Measurements from ENCODE around the gene PCMTD2. TPM values are rescaled to one million over a fixed set of nuclear protein-coding genes. Genes with fewer than 3 reads are reported as not detected.

PCMTD2 gene
- total RNA-seq, 1 donor from 2014 or later: 90.9 TPM

DNA sequence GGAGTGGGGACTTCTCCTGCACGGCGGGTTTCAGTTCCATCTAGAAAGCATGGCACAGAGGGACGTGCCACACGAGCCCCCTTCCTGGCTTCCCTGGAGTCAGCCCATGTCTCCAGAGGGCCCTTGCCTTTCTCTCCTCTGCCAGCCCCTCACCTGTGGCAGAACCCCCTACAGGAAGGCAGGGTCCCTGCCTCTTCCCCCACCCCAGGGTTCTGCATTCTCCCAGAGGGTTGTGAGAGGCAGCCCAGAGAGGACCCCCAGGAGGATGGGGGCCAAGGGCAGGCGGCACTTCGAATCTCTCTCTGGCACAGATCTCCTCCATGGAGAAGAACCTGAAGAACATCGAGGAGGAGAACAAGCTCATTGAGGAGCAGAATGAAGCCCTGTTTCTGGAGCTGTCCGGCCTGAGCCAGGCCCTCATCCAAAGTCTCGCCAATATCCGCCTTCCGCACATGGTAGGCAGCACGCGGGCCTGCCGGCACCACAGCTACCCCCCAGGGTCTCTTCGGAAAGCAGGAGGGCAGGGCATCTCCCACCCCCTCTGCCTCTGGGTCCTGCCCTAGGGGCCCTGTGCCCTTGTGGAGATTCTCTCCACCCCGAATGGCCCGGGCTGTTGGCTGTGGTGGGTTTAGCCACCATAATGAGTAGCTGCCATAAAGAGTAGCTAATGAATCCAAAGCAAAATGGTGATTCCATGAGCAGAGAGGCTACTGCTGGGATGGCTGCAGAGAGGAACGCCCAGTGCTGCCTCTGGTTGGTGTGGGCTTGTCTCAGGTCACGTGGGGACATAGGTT lies 15.9 kb upstream of the PCMTD2 start:
- no peak for DNase-seq

DNA sequence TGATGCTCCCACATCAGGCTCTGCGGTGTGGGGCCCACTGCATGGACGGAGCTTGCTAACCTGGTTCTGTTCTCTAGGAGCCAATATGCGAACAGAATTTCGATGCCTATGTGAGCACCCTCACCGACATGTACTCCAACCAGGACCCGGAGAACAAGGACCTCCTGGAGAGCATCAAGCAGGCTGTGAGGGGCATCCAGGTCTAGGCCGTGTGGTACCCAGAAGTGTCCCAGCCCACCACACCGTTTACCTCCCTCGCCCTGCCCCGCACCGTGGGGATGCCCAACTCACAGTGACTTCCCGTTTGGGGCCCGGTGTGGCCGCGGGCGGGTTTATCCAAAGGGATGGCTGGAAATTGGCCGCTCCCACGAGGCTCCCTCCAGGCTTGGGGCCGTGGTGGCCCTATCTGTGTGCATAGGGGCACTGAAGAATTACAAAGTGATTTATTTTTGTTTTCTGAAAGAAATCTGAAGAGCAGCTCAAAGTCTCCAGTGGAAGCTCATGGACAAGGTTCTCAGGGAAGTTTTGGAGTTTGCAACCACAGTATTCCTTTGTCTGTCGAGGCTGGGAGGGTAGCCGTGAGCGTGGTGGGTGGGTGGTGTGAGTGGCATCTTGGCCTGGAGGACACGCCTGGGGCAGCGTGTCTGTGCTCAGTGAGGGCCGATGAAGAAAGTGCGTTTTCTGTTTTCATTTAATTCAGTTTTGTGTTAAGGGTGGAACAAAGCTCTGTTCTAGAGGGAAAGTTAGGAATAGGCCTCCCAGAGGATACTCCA lies 15.1 kb upstream of the PCMTD2 start:
- no peak for DNase-seq

DNA sequence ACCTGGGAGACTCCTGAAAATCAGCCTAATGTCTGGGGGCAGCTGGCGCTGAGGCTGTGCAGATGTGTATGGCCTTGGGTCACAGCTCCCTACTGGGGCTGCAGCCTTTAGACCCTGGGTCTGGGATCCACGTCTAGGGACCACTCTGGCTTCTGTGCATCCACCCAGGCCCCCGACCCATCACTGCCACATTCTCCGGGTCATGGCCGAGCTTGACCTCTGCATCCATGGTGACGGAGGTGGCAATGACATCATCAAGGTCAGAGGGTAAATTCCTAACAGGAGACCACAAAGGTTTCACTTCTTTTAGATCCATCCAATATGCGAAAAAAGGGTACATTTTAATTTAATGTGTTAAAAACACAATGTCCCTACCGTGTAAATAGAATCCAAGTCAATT lies 14.5 kb upstream of the PCMTD2 start:
- DNase-seq: no peak

DNA sequence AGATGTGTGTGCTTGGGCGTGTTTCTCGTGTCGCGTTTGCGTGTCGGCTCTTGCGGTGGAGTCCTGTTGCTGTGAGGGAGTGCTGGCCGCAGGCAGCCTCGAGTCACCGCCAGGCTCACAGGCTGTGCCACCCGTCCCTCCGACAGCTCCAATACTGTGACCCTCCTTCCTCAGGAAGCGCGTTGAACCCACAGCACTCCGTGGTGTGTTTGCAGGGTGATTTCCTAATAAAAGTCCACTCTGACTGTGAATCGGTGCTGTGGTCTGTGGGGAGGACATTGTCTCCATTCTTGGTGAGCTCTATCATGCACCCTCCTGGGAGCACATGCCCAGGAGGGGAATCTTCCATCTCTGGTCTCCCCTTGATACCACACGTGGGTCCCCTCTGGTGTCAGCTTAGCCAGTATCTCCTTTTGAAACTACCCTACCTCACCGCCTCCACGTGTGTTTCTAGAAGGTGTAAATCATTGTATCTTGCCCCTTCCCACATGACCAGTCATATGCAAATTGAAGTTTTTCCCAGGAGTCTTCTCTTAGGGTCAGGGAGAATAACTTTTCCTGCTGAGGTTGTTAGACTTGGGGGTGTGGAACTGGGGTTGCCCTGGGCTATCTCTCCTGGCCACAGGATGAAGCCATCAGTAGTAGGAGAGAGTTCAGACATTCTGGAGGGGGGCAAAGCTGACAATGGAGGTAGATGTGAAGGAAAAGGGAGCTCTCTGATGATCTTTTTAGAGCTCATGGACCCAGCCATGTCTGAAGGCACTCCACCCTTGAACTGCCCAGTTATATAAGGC lies 13.3 kb upstream of the PCMTD2 start:
- DNase-seq: no peak

DNA sequence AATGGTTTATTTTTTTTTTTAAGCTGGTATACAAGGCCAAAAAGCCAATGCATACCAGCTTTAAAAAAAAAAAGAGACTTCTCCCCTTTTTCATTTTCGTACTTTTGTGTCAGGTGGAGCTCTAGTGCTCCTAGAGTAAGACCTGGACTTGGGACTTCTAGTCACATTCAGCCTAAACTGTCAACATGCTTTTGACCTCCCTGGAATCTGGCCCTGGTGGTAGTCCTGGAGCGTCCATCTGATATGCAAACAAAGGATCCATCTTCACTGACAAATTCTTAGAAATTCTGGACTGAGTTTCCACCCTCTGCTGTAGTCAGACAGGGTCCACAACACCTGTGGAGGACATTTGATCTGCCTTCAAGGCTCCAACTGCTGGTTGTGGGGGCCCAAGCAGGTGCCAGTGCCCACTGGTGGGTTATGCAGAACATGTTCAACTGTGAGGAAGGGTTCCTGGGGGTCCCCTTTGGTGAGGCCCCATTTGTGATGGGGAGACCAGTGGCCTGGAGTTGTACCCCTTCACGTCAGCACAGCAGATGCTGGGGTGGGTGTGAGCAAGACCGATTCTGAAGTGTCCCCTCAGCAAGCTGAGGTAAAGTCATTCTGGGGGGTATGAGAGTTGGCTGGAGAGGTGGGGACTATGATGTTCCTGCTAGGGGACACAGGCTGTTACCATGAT lies 12.6 kb upstream of the PCMTD2 start:
- DNase-seq: no peak

DNA sequence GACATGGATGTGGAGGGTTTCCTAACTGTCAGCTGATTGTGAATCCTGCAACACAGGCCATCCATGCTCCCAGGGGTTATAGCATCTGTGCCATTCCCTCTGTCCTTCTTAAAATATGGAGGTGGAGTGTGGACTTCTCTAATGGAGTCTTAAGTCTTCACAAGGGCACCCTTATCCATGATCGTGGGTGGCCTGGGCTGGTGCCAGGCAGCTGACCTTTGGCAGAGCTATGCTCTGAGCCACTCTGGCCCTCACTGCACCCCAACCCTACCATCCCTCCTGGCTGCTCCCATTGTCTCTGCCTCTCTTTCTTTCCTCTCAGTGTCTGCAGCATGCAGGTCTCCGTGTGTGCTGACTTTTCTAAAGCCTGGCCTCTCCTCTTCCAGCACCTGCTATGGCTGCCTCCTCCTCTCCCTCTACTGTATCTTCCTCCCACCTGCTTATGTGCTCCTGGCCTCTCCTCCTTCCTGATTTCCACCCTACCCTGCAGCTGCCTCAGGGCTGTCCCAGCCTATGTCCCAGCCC lies 11.2 kb upstream of the PCMTD2 start:
- no peak for DNase-seq

DNA sequence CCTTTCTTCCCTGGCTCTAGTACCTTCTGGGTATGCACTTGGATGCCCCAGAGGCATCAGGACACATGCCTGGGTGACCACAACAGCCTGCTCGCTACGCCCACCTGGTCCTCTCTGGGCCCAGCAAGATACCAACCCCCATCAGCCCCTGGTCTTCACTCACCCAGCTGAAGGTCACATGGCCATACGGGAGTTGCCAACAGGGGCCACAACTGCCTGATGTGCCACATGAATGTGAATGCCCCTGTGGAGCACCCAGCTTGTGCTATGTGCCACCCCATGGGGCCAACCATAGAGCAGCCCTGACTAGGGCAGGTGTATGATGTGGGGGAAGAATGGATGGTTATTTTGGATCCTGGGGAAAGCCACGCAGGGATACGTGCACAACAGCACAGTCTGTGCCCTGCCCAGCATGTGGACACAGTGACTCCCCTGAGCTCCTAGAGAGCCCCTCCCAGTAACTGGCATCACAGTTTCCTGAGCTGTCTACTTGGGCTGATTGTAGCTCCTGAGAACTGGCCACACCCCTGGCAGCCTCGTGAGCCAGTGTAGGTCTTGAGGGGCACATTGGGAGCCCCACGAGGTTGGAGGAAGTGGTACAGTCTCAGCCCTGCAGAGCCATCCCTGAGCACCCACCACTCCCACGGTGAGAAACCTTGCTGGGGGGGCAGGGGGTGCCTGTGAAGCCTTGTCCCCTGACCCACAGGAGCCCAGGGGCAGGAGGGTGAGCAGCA lies 10.5 kb upstream of the PCMTD2 start:
- DNase-seq: no peak

DNA sequence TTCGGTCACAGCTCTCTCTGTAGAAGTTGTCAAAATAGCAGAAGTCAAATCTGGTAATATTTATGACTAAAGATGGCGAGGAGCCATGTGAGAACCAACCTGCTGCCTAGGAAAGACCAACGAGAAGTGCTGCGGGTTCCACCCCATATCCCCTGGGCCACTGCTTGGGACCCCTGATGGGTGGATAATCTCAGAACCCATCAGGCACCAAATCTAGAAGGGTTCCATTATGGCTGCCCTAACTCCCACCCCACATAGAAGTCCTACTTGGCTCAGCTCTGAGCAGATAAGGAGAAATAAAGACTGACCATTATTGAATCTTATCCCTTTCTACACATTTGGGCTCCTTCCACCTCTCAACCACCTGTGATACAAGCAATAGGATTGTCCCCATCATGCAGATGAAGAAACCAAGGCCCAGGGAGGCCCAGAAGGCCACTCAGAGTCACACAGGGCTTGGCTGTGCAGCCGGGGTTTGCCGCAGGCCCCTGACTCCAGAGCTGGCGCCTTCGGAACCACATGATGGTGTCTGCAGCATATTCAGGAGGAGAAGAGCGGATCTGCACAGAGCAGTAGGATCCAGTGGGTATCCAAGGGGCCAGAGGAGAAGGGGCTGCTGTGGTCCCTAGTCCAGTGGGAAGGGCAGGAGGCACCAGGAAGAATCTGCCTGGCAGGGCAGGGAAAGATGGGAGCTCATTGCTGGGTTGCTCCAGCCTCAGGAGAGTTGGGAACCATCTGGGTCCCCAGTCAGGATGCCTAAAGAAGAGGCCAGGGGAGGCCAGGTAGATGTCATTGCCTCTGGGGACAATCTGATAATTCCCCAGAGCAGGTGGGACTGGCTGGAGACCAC lies 9.6 kb upstream of the PCMTD2 start:
- DNase-seq: no peak

DNA sequence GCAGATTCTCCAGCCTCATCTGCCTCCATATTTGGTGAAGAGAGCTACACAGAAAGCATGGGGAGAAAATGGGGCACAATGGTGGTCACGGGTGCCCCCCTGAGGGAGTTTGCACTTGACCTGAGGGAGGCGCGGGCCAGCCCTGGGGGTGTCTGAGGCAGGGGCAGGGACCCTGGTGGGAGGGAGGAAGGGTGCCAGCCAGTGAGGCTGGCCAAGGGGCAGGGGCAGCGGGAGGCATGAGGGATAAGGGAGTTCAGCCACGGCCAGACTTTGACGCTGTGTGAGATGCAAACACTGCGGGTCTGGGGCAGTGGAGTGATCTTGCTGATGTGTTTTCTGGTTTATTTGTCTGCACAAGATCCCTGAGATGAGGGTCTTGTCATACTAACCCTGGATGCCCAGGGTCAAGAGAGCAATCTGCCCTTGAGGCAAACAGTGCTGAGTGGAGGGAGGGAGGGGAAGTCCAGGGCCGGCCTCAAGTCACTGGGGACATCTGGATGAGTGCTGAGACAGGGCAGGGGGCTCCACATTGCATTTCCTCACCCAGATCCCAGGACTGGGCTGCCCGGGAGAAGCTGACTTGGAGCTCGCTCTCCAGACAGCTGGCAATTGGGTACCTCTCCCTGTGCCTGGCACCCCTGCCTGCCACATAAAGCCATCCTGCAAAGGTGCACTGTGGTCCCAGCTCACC lies 8.8 kb upstream of the PCMTD2 start:
- no peak for DNase-seq

DNA sequence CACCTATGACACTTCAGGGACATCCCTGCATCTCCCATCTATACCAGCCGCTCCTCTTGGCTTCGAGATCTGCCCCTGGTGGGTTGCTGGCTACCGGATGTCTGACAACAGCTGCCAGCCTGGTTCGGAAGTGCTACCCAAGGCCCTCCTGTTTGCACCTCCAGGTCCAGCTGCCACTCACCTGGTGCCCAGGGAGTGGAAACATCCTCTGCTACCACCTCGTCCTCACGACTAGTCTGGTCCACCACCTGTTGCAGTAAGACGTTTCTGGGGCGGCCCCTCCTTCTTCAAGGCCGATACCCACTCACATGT lies 8.3 kb upstream of the PCMTD2 start:
- no peak for DNase-seq

DNA sequence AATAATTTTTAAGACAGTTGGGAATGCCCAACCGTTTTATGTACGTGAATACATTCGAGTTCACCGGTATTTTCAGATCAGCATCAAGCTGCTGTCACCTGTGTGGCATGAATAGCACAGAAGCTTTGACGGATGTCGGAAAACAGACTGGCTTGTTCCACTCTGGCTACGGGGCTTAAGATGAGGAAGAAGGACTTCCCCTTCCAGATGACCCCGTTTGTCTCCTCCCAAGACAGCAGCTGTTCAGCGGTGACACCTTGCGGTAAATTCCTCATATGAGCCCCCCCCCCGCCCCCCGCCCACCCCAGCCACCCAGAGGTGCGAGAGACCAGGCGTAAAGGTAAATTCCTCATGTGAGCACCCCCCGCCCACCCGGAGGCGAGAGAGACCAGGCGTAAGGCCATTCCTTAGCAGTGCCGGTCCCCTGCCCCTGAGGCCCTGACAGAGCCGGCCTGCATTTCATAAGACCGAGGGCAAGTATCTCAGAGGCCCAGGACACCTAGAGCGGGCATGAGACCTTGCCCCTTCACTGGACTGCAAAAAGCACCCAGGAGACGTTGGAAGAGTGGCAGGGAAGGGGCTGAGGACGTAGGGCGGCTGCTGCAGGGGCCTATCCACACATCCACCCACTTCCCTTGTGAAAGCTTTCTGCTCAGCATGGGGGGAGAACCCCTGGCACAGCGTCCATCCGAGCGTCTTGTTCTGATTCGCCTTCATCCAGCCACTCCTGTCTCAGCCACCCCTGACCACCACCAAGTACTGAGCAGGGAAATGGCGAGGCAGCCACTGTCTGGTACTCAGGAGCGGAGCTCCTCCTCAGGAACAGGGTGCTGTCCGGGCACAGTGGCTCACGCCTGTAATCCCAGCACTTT lies 7.3 kb upstream of the PCMTD2 start:
- DNase-seq: no peak

DNA sequence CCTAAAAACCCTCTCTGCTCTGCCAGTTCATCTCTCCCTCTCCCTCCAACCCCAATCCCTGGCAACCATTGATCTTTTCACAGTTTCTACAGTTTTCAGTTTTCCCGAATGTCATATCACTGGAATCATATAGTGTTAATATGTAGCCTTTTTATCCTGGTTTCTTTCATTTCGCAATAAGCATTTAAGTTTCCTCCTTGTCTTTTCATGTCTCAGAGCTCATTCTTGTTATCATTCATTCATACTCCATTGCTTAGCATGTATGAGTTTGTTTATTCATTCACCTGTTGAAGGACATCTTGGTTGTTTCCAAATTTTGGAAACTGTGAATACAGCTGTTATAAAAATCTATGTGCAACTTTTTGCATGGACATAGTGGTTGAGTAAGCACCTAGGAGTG lies 5.5 kb upstream of the PCMTD2 start:
- DNase-seq: no peak

DNA sequence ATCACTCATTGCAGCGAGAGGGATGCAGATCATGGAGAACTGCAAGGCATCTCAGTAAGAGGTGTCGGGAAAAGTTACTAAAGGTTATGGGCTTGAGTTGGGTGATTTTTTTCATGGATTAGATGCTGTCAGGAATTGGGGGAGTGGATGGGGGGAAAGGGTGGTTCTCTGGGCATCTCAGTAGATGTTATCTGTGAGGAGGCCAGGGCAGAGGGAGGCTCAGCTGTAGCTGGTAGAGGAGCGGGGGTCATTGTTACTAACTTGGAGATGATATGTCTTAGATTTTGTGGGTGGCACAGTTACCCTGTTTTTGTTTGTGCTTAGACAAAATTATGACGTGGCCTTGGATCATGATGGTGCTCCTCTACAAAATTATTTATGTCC lies 2.6 kb upstream of the PCMTD2 start:
- no peak for DNase-seq

DNA sequence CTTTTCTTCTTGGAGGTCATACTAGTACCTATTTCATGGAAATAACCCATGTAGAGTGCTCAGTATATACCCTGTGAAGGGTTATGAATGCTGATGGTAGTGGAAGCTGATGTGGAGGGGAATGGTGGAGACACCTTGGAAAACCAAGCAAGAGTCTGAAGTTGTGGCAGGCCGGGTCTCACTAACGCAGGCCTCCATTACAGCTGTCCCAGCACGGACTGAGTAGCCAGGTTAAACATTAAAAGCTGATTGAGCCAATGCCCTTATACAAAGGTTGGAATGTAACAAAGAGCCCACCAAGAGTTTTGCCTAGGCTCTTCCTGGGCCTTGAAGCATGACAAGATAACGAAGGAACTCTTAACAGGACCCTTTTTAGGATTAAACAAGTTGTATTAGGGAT lies 2.1 kb upstream of the PCMTD2 start:
- DNase-seq: no peak

DNA sequence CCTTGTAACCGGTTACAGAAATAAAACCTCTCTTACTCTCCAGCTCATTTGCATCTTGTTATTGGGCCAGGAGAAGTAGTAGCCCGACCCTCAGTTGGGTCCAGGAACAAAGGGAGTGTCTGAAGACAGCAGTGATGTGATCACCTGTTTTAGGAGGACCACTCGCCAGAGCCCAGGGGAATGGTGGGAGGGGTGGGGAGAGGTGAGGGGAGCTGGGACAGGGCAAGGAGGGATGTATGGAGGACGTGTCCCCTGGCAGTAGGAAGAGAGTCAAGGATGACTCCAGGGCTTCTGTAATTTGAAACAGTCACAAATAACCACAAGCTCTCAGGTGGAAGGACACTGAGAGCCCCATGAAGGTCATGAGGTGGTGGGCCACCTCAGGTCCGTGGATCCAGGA lies 1.4 kb upstream of the PCMTD2 start:
- no peak for DNase-seq

DNA sequence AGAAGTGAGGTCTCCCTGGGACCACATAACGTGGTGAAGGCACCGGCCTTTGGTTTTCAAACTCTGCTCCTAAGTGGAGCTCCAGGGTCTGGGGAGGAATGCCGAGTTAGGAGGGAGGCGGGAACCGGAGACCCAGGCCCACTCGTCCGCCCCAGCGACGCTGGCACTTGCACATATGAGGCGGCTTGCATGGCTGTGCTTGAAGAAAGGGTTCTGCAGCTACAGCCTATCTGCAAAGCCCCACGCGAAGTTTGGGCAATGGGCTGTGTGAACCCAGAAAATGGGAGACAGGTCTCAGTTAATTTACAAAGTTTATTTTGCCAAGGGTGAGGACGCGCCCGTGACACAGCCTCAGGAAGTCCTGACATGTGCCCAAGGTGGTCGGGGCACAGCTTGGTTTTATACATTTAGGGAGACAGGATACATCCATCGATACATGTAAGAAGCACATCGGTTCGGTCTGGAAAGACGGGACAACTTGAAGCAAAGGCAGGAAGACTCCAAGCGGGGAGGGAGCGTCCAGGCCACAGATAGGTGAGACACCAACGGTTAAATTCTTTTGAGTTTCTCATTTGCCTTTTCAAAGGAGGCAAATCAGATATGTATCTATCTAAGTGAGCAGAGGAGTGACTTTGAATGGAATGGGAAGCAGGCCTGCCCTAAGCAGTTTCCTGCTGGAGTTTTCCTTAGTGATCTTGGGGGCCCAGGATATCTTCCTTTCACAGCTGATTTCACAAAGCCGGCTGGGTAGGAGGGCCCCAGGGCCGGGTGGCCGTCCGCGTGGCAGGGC lies 782 bp upstream of the PCMTD2 start:
- DNase-seq: no peak

DNA sequence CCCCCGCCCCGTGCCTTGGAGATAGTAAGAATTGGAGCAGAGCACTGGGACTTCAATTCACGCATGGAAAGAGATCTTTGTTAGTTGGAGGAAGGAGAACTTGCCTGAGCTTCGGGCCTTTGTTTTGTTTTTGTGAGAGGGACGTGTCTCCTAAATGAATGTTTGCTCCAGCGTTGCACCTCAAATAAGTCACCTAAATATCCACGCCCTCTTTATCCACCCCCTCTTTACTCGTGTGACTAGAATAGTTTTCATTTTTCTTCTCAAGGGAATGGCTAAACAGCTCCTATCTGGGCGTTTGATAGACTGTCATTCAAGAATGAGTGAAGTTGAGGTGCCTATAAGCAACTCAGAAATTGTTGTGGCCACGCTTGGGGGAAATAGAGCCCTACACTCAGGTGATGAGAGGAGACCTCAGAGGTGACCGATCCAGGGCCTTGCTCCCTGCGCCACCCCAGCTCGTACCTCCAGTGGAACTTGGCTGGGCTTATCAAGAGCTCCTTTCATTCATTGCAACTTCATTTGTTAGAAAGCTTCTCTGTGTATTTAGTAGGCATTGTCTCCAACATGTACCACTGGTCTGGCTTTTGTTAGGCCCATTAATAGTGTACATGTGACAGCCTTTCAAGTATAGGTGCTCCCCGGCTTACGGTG lies 861 bp downstream of the PCMTD2 start:
- DNase-seq: no peak
